GM21529 (cell line): ENCODE data around the gene DDX1.
"Not testable (repeated sequence)": the region's sequence is repeated elsewhere in the genome, so short reads cannot be mapped to it uniquely, and the experiment has no call there.

Experiments used
- ATAC-seq: cut with Tn5 transposase; IDR thresholded peaks from one replicate; pipeline ENCODE4 v1.9.1; 2021; ENCODE audit not compliant: unreplicated experiment

DDX1 gene

DNA sequence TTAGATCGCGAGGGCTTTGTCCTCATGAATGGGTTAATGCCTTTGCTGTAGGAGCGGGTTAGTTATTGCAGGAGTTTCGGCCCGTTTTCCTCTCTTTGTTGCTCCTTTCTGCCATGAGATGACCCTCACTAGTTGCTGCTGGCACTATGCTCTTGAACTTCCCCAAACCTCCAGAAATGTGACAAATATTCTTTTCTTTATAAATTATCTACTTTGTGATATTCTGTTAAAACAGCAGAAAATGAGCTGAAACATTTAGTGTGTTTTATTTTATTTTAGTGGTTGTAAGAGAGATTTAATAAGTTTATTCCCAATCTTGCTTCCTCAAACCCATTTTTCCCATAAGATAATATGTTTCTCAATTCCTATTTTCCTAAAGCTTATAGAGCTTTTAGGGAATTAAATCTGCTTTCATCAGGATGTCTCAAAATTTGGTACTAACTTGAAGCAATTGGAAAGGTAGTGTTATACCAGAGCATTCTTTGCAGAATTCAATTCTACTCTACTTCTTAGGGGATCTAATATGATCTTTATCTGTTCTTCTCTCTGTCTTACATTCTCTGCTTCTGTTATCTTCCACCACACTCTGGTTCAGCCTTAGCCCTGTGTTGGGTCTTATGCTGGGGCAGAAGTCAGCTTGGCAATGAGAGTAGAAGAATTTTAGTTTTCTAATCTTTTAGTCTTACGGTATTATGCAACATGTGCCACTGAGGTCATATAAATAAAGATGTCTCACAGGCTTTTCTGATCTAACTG is 23.1 kb downstream of the DDX1 start:
- ATAC-seq = no peak

DNA sequence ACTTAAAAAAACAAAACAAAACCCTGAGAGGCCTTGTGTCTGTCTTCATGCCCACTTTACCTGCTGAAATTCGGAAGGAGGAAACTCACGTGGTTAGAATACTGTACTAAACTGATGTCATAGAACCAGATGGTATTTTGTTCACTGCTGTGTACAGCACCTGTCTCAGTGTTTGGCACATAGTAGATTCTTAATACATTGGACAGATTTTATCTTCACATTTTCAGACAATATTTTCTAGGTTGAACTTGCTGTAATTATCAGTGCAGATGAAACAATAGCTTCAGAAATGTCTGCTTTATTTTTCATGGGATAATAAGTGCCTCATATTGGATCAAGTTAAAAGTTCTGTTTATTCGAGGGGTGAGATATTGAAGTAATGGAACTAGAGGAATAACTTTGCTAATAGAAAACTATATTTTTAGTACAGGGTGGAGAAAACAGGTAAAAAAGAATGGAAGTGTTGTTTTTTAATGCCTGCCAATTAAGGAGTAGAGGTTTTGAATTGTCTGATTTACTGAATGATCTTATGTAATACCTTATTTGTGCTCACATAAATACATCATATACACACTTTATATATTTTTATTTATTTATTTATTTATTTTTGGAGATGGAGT is 23.7 kb downstream of the DDX1 start:
- ATAC-seq = no peak

DNA sequence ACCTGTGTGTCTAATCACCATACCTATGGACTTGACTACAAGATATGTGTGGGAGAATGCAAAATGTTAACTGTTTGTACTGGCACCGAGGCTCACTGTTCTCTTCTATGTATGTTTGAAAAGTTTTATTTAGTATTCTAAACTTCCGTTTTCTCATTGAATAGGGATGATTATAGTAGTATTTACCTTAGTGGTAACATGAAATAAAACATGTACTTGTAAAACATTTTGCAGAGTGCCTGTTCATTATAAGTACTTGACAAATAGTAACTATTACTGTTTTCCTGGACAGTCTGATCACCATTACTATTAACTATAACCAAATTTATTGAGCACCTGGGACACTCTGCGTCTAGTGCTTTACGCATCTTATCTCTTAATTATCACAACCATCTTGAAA is 24.8 kb downstream of the DDX1 start:
- ATAC-seq = no peak

DNA sequence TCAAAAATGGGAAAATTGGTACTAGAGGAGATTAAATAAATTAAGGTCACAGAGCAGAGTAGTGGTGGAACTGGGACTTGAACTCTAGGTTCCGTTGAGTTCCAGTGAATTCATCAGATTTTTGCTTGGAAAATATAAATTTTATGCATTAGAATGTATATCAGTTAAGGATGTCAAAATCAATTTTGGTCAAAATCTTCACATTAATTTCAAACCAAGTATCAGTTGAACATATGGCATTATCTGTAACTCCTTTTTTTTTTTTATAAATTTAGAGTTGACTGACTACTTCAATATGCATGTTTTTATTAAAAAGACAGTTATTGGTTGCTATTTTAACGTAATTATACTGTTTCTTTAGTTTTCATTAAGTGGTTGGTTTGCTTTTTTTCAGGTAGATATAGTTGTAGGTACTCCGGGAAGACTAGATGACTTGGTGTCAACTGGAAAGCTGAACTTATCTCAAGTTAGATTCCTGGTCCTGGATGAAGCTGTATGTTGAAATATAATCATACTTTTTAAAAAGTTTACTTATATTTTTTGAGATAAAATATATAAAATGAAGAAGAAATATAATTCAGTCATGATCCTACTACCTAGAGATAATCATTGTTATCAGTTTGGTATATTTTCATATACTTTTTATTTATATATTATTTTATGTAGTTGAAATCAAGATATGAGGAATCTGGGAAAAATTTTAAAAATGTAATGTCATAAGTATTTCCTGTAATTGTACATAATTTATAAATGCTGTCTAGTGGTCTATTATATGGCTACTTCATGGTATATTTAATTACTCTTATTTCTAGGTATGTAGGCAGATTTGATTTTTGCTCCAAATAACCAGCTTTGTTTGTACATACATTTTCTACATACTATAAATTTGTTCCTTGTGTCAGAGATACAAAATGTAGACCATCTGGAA is 25.4 kb downstream of the DDX1 start:
- no peak for ATAC-seq

DNA sequence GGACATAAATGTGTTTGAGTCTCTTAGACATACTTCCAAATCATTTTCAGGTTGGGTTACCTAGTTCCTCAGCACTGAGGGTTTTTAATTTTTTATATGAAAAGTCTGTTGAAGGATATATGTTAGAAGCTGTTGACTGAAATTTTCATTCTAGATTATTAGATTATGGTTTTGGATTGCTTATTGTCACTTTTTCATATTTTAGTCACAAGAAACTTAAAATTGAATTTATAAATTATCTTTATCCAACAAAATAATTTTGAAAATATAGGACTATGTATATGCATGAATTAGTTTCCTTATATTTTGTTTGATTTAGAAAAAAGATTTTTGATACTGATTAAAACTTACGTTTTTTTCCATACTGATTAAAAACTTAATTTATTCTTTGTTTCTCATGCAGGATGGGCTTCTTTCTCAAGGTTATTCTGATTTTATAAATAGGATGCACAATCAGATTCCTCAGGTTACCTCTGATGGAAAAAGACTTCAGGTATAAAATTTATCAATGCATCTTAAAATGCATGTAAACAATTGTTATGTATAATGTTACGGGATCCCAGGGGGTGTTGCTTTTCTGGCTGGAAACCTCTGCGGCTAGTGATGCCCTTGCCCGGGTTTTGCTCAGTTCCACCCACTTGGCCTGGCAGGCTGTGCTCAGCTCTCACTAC is 26.2 kb downstream of the DDX1 start:
- no peak for ATAC-seq

DNA sequence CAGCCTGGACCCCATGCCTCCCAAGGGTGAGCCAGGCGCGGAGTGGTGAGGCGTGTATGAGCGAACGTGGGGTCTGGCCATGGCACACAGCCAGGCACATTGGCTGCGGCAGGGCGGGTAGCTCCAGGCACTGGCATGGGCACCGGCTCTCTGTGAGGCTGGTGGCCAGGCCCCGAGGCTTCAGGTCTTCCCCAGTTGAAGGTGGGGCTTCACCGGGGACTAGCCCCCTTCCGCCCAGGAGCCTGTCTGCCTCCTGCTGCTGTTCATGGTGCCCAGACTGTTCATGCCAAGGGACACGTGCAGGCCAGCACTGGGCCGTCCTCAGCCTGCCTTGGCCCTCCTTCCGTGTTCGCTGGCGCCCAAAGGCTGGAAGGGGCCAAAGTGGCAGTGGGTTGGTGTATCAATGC is 26.8 kb downstream of the DDX1 start:
- no peak for ATAC-seq

DNA sequence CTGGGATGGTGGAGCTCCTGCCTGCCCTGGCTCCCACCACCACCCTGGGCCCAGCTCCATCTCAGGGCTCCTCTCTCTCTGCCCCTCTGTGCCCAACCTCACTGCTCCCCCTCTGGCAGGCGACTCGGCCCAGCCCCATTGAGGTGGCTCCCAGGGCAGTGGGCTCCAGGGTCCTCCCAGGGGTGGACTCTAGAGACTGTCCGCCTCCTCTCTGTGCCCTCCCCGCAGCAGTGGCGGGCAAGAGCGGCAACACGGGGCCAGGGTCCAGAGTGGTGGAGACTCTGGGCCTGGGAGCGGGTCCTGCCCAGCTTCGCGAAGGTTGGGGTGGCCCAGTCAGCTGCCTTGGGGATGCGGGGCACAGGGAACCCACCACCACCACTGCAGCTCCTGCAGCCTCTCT is 27.4 kb downstream of the DDX1 start:
- no peak for ATAC-seq

DNA sequence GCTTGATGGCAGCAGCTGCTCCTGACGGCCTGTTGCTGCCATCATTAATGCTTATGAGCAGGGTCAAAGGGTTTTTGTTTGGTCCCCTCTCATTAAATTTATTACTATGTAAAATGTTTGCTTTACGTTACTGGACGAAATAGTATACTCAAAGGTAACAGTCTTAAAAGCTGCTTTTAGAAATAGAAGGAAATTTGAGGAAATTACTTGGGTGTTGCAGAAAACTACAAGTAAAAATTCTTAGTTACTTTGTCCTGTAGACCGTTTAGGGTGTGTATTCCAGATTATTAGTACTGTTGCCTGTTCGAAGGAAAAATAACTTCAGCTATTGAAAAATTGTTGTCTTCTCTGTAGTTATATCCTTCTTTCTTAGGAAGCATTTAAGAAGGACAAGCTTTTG is 27.8 kb downstream of the DDX1 start:
- ATAC-seq = no peak

DNA sequence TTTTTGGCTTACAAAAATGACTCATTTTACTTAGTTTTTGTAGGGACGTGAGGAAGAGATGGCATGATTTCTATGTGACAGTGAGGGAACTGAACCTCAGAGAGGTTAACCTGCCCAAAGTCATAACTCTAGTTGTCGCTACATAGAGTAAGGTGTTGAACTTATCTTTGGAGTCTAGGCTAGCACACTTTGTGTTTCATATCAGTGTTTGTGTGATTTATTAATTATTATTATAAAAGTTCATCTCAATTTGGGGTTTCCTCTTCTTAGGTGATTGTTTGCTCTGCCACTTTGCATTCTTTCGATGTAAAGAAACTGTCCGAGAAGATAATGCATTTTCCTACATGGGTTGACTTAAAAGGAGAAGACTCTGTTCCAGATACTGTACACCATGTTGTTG is 28.3 kb downstream of the DDX1 start:
- no peak for ATAC-seq

DNA sequence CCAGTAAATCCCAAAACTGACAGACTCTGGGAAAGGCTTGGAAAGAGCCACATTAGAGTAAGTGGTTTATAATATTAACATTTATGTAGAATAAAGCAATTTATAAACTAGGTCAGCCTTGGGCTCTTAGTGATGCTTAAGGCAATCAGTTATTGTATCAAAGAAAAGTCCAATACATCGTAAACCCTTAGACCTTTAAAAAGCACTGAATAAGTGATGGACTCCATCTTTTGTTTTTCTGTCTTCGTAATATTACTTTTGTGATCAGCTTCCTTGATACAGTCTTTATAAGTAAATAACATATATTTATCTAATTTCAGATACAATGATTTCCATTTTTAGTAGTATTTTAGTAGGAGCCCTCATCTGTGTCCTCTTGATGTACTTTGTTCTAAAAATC is 28.7 kb downstream of the DDX1 start:
- no peak for ATAC-seq

DNA sequence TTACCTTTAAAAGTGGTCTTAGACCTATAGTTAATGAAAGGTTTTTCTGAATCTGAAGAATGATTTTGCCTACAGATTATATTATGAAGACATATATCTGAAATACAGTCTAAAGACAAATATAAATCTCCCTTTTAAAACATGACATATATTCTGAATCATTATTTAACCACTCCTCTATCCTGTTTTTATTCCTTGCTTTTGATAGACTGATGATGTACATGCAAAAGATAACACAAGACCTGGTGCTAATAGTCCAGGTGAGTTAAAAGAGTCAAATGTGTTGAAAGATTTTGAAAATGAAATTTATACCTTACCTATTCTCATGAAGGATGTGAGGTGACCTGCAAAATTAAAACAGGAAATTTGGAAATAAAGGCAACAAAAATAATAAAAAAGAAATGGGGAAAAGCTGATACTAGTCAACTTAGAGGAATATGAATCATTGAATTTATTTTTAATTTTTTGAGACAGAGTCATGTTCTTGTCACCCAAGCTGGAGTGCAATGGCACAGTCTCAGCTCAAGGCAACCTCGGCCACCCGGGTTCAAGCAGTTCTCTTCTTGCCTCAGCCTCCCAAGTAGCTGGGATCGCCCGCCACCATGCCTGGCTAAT is 29.3 kb downstream of the DDX1 start:
- ATAC-seq = no peak

DNA sequence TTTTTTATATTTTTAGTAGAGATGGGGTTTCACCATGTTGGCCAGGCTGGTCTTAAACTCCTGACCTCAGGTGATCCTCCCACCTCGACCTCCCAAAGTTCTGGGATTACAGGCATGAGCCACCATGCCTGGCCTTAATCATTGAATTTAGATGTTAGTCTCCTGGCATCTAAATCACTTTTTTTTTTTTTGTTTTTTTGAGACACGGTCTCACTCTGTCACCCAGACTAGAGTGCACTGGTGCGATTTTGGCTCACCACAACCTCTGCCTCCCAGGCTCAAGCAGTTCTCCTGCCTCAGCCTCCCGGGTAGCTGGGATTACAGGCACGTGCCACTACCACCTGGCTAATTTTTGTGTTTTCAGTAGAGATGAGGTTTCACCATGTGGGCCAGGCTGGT is 29.8 kb downstream of the DDX1 start:
- ATAC-seq = not testable (repeated sequence)

DNA sequence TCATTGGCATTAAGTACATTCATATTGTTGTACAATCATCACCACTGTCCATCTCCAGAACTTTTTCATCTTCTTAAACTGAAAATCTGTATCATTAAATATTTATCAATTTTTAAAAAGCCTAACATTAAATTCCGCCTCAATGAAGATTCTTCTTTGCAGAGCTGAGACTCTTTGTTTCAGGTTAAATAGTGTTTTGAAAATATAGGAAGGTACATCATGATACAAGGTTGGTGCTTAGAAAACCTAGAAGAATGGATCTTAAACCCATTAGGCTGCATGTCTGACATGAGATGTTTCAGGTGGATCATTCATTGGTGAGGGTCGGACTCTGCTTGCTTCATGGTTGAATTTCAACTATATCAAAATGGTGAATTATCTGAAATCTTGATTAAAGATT is 30.5 kb downstream of the DDX1 start:
- no peak for ATAC-seq

DNA sequence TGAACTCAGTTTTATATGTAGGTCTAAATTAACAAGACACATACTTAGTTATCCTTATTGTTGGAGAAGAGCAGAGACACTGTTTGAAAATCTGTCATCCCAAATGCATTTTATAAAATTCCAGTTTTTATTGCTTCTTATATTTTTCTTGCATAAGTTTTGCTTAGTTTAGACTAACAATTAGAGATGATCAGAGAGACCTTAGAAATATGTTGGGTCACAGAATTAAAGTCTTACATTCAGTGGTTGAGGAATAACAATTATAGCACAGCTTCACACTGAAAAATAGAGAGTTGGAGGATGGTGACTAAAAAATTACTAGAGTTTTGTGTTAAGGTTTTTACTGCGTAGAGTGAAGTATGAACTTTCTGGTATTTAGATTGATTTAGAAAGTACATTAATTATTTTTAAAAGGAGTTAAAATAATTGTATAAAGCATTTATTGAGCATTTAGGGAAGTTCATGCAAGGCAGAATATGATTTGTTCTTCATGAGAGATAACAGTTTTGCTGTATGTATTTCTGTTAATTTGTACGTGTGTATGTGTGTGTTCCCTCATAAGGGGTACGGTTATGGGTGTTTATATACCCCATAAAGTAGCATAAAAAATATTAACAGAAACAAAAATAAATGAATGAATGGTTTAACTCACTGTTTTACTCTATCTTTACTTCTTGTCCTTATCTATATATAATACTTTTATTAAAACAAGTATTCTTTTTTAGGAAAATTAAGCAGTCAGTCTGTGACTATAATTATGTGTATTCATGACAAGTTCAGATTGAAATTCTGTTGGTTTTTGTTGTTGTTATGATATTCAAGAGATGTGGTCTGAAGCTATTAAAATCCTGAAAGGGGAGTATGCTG is 31.2 kb downstream of the DDX1 start:
- no peak for ATAC-seq

DNA sequence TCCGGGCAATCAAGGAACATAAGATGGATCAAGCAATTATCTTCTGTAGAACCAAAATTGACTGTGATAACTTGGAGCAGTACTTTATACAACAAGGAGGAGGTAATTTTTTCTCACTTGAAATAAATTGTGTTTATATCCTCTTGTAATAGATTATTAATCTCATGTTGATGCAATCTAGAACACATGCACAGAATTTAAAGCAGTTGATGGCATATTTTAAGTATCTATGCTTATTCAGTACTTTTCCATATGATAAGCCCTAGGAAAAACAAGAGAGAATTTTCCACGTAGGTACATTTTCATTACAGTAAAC is 31.8 kb downstream of the DDX1 start:
- ATAC-seq = no peak

DNA sequence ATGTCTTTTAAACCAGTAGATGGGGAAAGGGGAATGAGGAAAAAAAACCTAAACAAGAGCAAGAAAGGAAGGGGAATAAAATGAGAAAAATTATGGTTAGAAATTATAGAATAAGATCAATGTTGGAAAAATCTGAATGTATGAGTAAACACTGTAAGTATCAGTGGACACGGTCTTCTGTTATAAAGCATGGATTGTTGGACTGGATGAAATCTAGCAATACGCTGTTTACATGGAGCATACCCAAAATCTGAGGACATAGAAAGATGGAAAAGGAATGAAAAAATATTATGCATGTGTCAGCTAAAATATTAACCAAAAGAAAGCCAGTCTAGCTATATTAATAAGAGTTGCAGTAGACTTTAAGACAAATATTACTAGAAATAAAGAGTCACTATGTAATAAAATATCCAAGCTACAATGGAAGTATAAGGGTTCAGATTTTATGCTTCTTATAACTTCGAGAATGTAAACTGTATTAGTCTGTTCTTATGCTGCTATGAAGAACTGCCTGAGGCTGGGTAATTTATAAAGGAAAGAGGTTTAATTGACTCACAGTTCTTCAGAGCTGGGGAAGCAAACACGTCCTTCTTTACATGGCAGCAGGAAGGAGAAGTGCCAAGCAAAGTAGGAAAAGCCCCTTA is 32.4 kb downstream of the DDX1 start:
- ATAC-seq = no peak

DNA sequence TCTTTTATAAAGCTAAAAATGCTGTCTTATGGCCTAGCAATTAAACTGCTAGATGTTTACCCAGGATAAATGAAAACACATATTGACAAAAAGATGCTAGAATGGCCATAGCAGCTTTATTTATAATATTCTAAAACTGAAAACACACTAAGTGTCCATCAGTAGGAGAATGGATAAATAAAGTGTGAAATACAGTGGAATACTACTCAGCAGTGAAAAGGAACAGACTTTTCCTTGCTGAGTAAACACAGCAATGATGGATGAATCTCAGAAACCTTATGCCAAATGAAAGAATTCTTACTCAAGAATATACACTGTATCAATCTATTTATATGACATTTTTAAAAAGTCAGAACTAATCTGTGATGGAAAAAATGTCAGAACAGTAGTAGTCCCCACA is 33.2 kb downstream of the DDX1 start:
- no peak for ATAC-seq

DNA sequence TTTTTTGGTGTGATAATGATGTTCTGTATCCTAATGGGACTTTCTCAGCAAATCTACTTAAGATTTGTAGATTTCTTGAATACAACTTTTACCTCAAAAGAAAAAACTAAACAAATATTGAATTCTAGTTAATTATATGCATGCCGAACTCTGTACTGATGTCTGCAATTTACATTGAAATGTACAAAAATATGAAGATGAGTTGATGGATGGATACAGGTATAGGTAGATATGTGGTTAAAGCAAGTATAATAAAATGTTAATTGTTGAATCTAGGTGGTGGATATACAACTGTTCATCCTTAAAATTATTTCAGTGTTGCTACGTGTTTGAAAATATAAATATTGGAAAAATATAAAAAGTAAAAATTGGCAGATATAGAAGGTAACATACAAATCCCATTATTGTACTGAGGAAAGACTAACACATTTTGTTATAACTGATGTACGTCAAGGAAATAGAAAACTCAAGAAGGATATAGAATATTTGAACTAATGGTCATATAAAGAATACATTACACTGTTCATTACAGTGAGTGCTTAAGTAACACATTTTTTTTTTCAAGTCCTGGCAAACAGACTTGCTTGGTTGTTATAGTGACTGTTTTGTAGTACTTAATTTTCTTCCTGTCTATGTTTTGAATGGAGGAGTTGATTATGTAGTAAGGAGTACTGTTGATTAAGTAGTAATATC is 33.8 kb downstream of the DDX1 start:
- ATAC-seq = no peak

DNA sequence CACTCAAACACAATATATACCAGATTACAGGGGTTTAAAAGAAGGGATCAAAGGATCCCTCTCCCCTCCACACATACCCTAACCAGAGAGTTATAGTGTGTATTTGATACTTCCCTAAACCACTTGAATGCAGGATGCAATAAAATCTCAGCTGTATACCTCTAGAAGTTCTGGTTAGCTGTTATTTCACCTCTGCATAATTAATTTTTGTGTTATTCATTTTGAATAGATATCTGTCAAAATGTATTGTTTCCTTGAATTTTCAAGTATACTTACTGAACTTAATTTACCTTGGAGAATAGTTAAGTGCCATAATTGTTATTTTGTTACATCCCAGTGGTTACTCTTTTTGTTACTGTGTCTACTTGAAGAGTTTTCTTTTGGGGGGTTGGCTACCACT is 34.5 kb downstream of the DDX1 start:
- no peak for ATAC-seq
